Dermis blood vessel endothelial cell (primary cell): ENCODE results near the gene LPIN2. TPM values are rescaled to one million over a fixed set of nuclear protein-coding genes. Genes with fewer than 3 reads are reported as not detected.
A peak's percentile ranks its signal among the peaks of the same experiment; 100 is the strongest.

Experiments used
- DNase-seq: peaks from one replicate; pipeline ENCODE4 v3.0.0; 2010
- total RNA-seq: library from RNA; depleted of rRNA; stranded (reverse); fragments of >200 nt; gene quantifications from 2 replicates; pipeline ENCODE4 v1.2.3, GENCODE V29; 2014

The LPIN2 gene
- total RNA-seq, 1 donor from 2014 or later = 36.9 TPM

- peak; percentile 41 for DNase-seq
These were observed 32.8 kb downstream of the LPIN2 start for GRCh38 chr18:2979871-2980790.

GRCh38 chr18:2979129-2979528 is 33.8 kb downstream of the LPIN2 start:
- DNase-seq = peak; percentile 48

- peak; percentile 69 for DNase-seq
These were observed 34.3 kb downstream of the LPIN2 start for GRCh38 chr18:2978661-2979106.

GRCh38 chr18:2978208-2978607 is 34.7 kb downstream of the LPIN2 start:
- peak; percentile 40 for DNase-seq

GRCh38 chr18:2976218-2977132 is 36.5 kb downstream of the LPIN2 start:
- DNase-seq = no peak

GRCh38 chr18:2974731-2975130 is 38.2 kb downstream of the LPIN2 start:
- no peak for DNase-seq

GRCh38 chr18:2971741-2972552 is 41.0 kb downstream of the LPIN2 start:
- no peak for DNase-seq

- DNase-seq = no peak
These were observed 41.9 kb downstream of the LPIN2 start for GRCh38 chr18:2970772-2971659.

- DNase-seq = no peak
These were observed 42.6 kb downstream of the LPIN2 start for GRCh38 chr18:2970344-2970743.

- no peak for DNase-seq
These were observed 43.2 kb downstream of the LPIN2 start for GRCh38 chr18:2969695-2970094.

GRCh38 chr18:2968606-2969005 is 44.3 kb downstream of the LPIN2 start:
- DNase-seq = no peak

- DNase-seq = no peak
These were observed 45.1 kb downstream of the LPIN2 start for GRCh38 chr18:2967820-2968219.

GRCh38 chr18:2967357-2967756 is 45.6 kb downstream of the LPIN2 start:
- no peak for DNase-seq

- no peak for DNase-seq
These were observed 46.4 kb downstream of the LPIN2 start for GRCh38 chr18:2966560-2966959.

GRCh38 chr18:2965797-2966196 is 47.1 kb downstream of the LPIN2 start:
- no peak for DNase-seq

- DNase-seq = no peak
These were observed 48.5 kb downstream of the LPIN2 start for GRCh38 chr18:2964361-2965010.
